ENCODE measurements around the gene VPS11. TPM values are rescaled to one million over a fixed set of nuclear protein-coding genes. Genes with fewer than 3 reads are reported as not detected.
A peak's percentile ranks its signal among the peaks of the same experiment; 100 is the strongest.
"Not testable (repeated sequence)": the region's sequence is repeated elsewhere in the genome, so short reads cannot be mapped to it uniquely, and the experiment has no call there.

Gene VPS11
- total RNA-seq, 3 donors from 2014 or later = 24.1 to 31.5 (median 30.0) TPM

DNA sequence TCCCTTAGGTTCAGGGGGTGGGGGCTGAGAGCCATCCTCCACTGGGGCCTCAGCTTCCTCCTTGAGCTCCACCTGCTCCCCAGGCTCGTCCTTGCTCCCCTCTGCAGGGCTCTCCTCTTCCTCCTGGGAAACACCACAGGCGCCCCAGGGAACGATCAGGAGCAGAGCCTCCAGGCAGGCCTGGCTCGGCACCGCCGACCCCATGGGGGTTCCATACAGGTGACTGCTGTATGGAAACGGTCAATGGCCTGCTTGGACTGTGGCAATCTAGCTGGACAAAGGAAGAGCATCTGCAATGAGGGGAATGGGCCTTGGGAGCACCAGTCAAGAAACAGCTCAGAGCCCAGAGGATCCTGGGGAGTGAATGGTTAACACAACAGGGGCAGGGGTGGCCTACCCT is 18.5 kb upstream of the VPS11 start:
- no peaks in the 10 kb centered on the region for H3K9me3 Mint-ChIP-seq
- ATAC-seq (no peak), DNase-seq (no peak)
- peaks cover 62% of the 10 kb centered on the region for H3K36me3 Mint-ChIP-seq (ENCODE audit: insufficient read depth)
- no peak overlapping the region for H3K4me3 Mint-ChIP-seq
- peaks cover 20% of the 10 kb centered on the region for H3K4me1 Mint-ChIP-seq (ENCODE audit: low read depth)
- H3K27me3 Mint-ChIP-seq (ENCODE audit: low read depth) = no peaks in the 10 kb centered on the region

DNA sequence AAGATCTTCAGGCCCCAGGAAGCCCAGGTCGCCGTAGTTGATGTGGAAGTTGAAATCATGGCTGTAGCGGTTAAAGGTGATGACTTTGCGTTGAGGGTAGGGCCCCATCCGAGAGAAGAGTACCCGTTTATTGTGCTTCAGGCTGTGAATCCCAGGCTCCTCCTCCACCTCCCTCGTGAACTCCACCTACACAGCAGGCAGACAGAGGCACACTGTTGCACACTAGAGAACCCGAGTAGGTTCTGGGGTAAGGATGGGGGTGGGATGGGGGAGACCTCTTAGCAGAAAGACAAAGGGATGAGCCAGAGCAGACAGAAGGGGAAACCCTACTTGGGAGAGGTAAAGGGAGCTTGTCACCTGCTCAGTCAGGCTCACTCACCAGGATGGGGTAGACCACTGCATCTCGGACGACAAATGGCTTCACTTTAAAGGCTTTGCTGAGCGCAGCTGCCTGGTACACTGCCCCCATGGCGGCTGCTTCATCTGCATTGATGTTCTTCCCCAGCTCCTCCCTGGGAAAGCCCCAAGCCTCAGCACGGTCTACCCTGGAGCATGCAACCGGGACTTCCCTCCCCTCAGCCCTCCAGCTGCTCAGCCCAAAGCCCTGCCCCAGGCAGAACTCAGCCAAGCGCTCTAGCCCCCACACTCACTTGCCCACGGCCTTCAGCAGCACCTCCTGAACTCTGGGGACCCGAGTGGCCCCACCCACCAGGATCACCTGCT is 16.0 kb upstream of the VPS11 start:
- H3K27me3 Mint-ChIP-seq (ENCODE audit: low read depth) = no peaks in the 10 kb centered on the region
- H3K36me3 Mint-ChIP-seq (ENCODE audit: insufficient read depth) = peaks cover 66% of the 10 kb centered on the region
- no peak overlapping the region for H3K4me3 Mint-ChIP-seq
- ATAC-seq = peak; percentile 6 to 26
- DNase-seq = no peak
- peaks cover 35% of the 10 kb centered on the region for H3K4me1 Mint-ChIP-seq (ENCODE audit: low read depth)
- no peaks in the 10 kb centered on the region for H3K9me3 Mint-ChIP-seq

DNA sequence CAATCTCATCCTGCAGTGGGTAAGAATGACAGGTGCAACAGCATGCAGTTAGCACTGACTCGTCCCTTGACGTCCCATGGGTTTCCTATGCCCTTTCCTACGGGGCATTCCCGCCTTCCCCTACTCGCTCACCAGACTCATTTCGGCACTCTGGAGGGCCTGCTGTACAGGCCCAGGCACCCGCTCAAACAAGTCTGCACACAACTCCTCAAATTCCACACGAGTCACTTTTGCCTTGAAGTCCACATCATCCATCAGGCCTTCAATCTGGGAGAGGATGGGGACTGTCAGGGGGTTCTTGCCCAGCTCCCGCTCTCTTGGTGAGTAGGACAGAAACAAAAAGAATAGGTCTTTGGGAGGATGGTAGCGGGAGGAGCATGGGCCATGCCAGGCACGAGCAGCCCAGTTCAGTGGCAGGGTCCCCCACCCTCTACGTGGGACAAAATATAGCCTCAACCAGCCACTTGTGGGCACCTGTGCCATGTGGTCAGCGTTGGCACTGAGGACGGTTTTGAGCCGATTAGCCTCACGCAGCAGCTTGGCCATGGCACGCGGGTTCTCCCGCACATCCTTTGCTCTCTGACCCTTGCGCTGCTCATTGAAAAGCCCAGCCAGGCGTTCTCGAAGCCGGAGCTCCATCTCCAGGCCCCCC is 15.3 kb upstream of the VPS11 start:
- H3K4me3 Mint-ChIP-seq = no peak overlapping the region
- H3K4me1 Mint-ChIP-seq (ENCODE audit: low read depth) = peaks cover 35% of the 10 kb centered on the region
- DNase-seq (no peak), ATAC-seq (no peak)
- H3K9me3 Mint-ChIP-seq = no peaks in the 10 kb centered on the region
- H3K27me3 Mint-ChIP-seq (ENCODE audit: low read depth) = no peaks in the 10 kb centered on the region
- H3K36me3 Mint-ChIP-seq (ENCODE audit: insufficient read depth) = peaks cover 64% of the 10 kb centered on the region

DNA sequence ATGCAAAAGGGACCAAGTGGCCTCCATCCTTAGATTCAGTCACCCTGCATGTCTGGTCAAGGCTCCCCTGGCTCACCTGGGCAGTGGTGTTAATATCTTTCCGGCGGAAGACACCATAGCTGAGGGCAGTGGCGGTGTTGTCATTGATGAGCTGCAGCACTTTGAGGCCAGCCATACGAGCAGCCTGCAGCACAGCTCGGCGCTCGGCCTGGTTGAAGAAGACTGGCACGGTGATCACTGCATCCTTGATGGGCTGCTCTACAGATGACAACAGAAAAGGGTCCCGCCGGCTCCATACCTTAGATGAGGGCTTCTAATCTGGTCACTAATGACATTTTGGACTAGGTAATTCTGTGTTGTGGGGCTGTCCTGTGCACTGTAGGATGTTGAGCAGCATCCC is 13.2 kb upstream of the VPS11 start:
- Mint-ChIP-seq H3K4me3 (peak overlapping the region; percentile 54), H3K9me3 (no peaks in the 10 kb centered on the region), H3K4me1 (ENCODE audit: low read depth) (peaks cover 44% of the 10 kb centered on the region), H3K27me3 (ENCODE audit: low read depth) (no peaks in the 10 kb centered on the region), H3K36me3 (ENCODE audit: insufficient read depth) (peaks cover 50% of the 10 kb centered on the region)
- ATAC-seq = no peak
- DNase-seq = no peak

DNA sequence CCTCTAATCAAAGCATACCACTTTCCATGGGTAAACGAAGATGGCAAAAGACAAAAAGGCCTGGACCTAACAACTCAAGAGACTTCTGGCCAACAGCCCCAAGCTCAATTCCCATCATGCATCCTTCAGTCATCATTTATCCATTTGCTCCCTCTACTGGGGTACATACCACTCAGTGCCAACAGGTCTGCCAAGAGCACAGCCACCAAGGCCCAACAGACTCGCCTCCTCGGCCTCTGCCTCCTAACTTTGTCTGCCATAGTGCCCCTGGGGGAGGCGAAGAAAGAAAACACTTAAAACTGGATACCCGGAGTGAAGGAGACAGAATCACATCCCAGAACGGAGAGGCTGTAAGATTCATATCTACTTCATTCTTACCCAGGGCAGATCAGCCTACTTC is 11.7 kb upstream of the VPS11 start:
- Mint-ChIP-seq H3K4me1 (ENCODE audit: low read depth) (peaks cover 44% of the 10 kb centered on the region), H3K27me3 (ENCODE audit: low read depth) (no peaks in the 10 kb centered on the region), H3K4me3 (peak overlapping the region; percentile 95), H3K9me3 (no peaks in the 10 kb centered on the region), H3K36me3 (ENCODE audit: insufficient read depth) (peaks cover 44% of the 10 kb centered on the region)
- ATAC-seq (no peak), DNase-seq (no peak)

DNA sequence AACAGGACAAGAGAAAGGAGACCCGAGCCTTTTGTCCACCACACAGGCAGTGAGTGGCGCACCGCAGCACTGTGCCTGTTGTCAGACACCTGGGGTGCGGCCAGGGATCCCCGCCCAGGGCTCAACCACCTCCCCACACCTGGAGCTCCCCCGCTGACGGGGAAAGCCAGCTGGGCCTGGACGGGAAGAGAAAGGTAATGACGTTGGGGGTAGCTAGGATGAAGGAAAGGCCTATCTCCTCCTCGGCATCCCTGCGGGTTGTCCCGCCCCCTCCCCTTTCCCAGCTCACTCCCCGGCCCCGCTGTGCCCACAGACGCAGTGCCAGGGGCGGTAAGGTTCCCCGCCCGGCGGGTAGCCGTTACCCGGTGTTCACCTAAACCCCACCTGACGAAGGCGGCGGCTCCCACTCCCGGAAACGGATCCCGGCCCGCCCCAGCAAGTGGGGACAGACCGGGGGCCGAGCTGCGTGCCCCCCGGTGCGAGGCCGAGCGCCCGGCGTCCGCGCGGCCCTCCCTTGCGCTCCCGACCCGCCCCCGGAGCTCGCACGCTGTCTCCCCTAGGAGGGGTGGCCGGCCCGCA is 11.1 kb upstream of the VPS11 start:
- Mint-ChIP-seq H3K4me1 (ENCODE audit: low read depth) (peaks cover 41% of the 10 kb centered on the region), H3K4me3 (peak overlapping the region; percentile 95), H3K9me3 (no peaks in the 10 kb centered on the region), H3K36me3 (ENCODE audit: insufficient read depth) (peaks cover 40% of the 10 kb centered on the region), H3K27me3 (ENCODE audit: low read depth) (no peaks in the 10 kb centered on the region)
- DNase-seq = peak; percentile 26
- ATAC-seq = peak; percentile 10 to 12

DNA sequence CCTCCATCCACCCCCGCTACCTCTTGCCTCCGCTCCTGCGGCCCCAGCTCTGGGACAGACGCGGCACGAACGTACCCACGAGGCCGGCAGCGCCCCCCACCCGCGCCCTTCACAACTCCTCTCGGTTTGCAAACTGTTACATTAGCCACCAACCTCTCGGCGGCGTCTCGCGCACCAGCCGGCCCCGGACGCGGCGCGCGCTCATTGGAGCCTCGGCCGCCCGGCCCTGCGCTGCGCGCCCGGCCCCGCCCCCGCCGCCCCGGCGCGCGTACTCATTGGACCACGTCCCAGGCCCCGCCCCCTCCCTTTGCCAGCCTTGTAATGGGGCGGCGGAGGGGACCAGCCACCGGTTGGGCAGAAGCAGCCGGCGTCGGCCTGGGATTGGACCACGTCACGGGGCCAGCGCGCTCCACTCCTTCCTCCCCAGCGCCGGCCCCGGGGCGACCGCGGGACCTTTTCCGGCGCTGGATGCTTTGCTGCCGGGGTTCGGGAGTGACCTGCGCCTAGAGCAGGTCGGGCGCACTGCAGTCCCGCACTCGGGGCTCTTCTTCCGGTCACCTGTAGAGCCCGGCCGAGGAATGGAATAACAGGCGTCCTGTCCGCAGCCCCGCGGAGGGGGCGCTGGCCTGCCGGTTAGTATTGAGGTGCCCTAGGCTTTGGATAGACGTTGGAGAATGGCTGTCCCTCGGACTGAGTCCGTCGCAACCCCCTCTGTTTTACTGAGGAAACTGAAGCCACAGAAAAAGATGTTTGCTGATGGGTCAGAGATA is 10.4 kb upstream of the VPS11 start, which contains the start of gene HYOU1:
HYOU1 (minus strand) TSS at position 206 of the 770 bp plus-strand sequence. CDS start 1,045 bp downstream, outside the sequence.
- Mint-ChIP-seq H3K36me3 (ENCODE audit: insufficient read depth) (peaks cover 36% of the 10 kb centered on the region), H3K27me3 (ENCODE audit: low read depth) (no peaks in the 10 kb centered on the region), H3K4me1 (ENCODE audit: low read depth) (peaks cover 36% of the 10 kb centered on the region), H3K9me3 (no peaks in the 10 kb centered on the region), H3K4me3 (peak within 1 kb of the TSS; percentile 95)
- peak; percentile 99 for DNase-seq
- ATAC-seq = peak; percentile 93 to 95

DNA sequence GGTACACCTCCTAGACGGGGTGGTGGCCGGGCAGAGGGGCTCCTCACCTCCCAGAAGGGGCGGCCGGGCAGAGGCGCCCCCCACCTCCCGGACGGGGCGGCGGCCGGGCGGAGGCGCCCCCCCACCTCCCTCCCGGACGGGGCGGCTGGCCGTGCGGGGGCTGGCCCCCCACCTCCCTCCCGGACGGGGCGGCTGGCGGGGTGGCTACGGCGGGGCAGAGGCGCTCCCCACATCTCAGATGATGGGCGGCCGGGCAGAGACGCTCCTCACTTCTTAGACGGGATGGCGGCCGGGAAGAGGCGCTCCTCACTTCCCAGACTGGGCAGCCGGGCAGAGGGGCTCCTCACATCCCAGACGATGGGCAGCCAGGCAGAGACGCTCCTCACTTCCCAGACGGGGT is 8.5 kb upstream of the VPS11 start:
- DNase-seq; H3K9me3 Mint-ChIP-seq; ATAC-seq; H3K27me3 Mint-ChIP-seq (ENCODE audit: low read depth); H3K4me3 Mint-ChIP-seq: not testable (repeated sequence)
- peaks cover 22% of the 10 kb centered on the region for H3K36me3 Mint-ChIP-seq (ENCODE audit: insufficient read depth)
- H3K4me1 Mint-ChIP-seq (ENCODE audit: low read depth) = peaks cover 29% of the 10 kb centered on the region

DNA sequence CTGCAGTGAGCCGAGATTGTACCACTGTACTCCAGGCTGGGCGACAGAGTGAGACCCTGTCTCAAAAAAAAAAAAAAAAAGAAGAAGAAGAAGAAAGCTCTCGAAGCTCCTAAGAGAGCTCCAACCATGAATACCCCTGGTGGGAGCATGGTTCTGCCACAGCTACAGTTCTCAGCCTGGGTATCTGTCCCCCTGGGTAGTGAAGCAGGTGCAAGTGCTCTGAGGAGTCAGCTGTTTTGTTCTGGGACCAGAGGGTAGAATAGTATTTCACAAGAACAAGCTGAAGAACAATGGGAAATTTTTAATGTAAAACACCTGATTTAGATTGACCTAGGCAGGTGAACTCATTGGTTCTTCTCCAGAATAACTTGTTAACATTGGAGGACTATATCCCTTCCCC is 6.4 kb upstream of the VPS11 start:
- peaks cover 4% of the 10 kb centered on the region for H3K36me3 Mint-ChIP-seq (ENCODE audit: insufficient read depth)
- H3K9me3 Mint-ChIP-seq = no peaks in the 10 kb centered on the region
- ATAC-seq (no peak), DNase-seq (no peak)
- no peak overlapping the region for H3K4me3 Mint-ChIP-seq
- H3K27me3 Mint-ChIP-seq (ENCODE audit: low read depth) = no peaks in the 10 kb centered on the region
- peaks cover 30% of the 10 kb centered on the region for H3K4me1 Mint-ChIP-seq (ENCODE audit: low read depth)

DNA sequence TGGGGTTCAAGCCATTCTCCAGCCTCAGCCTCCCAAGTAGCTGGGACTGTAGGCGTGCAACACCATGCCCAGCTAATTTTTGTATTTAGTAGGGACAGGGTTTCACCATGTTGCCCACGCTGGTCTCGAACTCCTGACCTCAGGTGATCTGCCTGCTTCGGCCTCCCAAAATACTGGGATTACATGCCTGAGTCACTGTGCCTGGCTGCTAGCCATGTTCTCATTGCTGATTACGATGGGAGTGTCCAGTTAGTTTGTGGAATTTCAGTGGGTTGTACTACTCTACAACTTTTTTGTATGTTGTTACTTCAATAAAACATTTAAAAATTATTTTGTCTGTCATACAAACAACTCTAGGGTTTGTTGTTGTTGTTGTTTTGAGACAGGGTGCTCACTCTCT is 4.8 kb upstream of the VPS11 start:
- DNase-seq = no peak
- Mint-ChIP-seq H3K27me3 (ENCODE audit: low read depth) (no peaks in the 10 kb centered on the region), H3K4me1 (ENCODE audit: low read depth) (peaks cover 40% of the 10 kb centered on the region), H3K9me3 (no peaks in the 10 kb centered on the region), H3K4me3 (no peak overlapping the region), H3K36me3 (ENCODE audit: insufficient read depth) (peaks cover 4% of the 10 kb centered on the region)
- ATAC-seq = no peak

DNA sequence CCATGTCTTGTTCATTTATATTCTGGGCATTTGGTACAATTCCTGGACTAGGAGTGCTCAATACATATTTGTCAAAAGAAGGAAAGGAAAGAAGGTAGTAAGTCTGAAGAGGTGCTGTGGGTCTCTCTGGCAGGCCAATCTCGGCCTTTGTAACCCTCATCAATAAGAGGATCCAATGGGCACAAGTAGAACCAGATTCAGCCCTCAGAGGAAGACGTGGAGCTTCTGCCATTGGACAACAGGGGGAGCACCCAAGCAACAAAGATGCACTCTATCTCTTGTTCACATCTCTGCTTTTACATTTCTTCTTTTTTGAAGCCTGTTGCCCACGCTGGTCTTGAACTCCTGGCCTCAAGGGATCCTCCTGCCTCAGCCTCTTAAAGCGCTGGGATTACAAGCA is 2.2 kb upstream of the VPS11 start:
- Mint-ChIP-seq H3K4me3 (no peak overlapping the region), H3K4me1 (ENCODE audit: low read depth) (peaks cover 48% of the 10 kb centered on the region), H3K9me3 (no peaks in the 10 kb centered on the region), H3K36me3 (ENCODE audit: insufficient read depth) (peaks cover 8% of the 10 kb centered on the region), H3K27me3 (ENCODE audit: low read depth) (no peaks in the 10 kb centered on the region)
- DNase-seq (peak; percentile 32), ATAC-seq (no peak)

DNA sequence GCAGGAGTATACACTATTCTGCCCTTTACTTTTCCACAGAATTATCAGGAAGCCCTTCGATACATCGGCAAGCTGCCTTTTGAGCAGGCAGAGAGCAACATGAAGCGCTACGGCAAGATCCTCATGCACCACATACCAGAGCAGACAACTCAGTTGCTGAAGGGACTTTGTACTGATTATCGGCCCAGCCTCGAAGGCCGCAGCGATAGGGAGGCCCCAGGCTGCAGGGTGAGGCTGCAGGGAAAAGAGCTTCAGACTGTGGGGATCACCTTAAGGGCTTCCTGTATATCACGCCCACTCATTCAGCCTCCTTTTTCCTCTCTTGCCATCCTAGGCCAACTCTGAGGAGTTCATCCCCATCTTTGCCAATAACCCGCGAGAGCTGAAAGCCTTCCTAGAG is 10.2 kb downstream of the VPS11 start:
- ATAC-seq = no peak

DNA sequence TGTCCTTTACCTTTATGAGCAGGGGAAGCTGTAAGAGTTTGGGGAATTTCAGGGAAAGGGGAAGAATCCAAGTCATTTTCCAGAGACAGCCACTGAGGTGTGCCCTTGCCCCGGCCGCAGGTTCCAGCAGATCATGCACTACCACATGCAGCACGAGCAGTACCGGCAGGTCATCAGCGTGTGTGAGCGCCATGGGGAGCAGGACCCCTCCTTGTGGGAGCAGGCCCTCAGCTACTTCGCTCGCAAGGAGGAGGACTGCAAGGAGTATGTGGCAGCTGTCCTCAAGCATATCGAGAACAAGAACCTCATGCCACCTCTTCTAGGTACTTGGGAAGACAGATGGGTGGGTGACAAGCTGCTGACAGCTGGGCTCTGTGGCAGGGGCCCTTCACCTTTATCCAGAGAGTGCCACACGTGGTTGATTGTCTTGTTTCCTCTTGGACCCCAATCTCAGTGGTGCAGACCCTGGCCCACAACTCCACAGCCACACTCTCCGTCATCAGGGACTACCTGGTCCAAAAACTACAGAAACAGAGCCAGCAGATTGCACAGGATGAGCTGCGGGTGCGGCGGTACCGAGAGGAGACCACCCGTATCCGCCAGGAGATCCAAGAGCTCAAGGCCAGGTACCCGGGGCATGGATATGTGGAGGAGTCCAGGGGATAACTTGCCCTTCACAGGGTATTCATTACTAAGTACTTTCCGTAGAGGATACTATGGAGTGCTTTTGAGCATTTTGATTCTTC is 11.2 kb downstream of the VPS11 start:
- Mint-ChIP-seq H3K27me3 (ENCODE audit: low read depth) (no peaks in the 10 kb centered on the region), H3K36me3 (ENCODE audit: insufficient read depth) (peaks cover 32% of the 10 kb centered on the region), H3K4me1 (ENCODE audit: low read depth) (no peaks in the 10 kb centered on the region), H3K4me3 (no peak overlapping the region), H3K9me3 (no peaks in the 10 kb centered on the region)
- ATAC-seq (no peak), DNase-seq (no peak)

More for the DNA sequence above, 10.2 kb downstream of the VPS11 start:
- Mint-ChIP-seq H3K4me3 (no peak overlapping the region), H3K4me1 (ENCODE audit: low read depth) (no peaks in the 10 kb centered on the region), H3K27me3 (ENCODE audit: low read depth) (no peaks in the 10 kb centered on the region), H3K36me3 (ENCODE audit: insufficient read depth) (peaks cover 39% of the 10 kb centered on the region), H3K9me3 (no peaks in the 10 kb centered on the region)
- DNase-seq = no peak

All from activated T-cell treated with anti-CD3 and anti-CD28 coated beads, Interleukin-2, amount 50 U/mL, for 4 hours (primary cell).